NCI-H1417 (cell line): ENCODE measurements around the gene DPH6.
"Not testable (repeated sequence)": the region's sequence is repeated elsewhere in the genome, so short reads cannot be mapped to it uniquely, and the experiment has no call there.

Experiments
- DNase-seq, 3 experiments: peaks; one replicate each; lab custom pipeline; 2025; lab: John Stamatoyannopoulos, UW

DPH6 gene

DNA sequence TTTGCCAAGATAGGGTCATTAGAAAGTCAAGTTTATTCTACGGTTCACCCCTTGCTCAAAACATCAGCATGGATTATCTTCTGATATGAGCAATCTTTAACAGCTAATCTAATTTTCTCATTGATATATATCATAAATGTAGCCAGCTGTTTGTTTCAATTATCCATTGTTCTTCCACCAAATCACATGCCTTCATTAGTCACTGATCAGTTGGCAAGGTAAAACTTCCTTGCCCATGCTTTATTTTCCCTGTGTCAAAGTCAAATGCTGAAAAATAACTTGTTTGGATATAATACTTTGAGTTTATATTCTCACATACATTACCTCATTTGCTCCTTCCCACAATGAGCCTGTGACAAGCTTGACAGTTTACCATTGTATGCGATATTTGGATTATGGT lies 60.6 kb downstream of the DPH6 start:
- DNase-seq = no peak

DNA sequence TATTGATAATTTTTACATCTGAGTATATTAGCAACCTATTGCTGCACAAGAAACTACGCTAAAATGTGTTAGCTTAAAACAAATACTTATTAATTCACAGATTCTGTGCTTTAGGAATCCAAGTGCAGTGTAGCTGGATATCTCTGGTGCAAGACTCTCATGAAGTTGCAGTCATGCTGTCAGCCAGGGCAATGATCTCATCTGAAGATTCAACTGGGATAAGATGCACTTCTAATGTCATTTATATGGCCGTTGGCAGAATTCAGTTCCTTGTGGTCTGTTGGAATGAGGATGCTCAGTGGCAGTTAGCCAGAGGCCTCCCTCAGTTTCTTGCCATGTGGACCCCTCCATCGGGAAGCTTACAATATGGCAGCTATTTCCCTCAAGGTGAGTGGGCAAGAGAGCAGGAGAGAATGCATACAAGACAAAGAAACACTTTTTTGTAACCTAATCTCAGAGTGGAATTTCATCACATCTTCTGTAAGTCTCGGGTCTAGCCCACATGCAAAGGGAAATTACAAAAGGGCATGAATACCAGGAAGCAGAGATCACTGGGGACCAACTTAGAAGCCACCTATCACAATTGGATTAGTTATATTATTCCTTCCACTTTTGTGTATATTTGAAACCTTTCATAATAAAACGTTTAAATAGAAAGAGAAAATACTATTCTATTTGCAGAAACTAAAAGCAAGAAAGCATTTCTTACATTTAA lies 61.6 kb downstream of the DPH6 start:
- no peak for DNase-seq

DNA sequence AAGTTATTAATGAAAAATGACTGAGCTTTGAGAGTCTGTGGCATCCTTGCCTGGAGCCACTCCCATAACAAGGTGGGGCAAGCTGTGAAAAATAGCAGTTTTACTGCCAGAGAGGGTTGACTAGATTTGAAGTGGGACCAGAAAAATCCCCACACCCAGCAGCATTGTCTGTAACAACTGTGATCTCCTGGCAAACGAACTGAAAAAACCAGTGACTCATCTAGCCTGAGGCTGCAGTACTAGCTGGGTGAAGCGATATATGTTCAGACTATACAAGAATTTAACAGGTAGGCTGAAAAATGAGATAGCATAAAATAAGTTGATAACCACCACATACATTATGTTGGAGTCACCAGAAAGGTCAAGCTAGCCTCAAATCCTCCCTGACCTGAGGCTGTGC lies 64.0 kb downstream of the DPH6 start:
- DNase-seq = peak in 1 of 3 experiments; percentile 26

DNA sequence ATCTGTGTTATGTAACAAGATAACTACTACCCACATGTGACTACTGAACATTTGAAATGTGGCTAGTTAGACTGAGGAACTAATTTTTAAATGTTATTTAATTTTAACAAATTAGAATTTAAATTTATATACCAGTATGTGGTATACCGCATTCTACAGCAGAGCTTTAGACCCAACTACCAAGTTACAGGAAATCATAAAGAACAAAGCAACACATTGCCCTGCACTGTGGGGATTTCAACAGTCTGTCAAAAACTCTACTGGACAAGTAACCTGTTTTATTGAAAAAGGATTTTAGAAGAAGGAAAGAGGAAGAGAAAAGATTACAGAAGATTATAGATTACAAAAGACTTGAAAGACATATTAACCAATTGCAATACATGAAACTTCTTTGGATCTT lies 64.9 kb downstream of the DPH6 start:
- DNase-seq = no peak

DNA sequence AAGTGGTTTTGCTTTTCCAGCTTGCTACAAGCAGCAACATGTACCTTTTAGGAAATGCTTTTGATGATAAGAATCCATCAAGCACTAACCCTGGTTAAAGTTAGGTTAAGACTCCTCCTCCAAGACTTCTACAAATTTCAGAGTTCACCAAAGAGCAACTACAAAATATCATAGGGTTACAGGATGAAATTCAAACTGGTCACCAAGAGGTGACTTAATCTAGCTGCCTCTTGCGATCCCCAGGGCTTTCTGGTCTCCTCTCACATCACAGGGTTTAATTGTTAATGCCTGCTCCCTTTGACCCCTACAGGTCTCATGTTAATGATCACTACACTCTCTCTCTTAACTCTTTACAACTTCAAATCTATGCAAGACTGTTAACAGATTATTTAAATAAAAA lies 66.5 kb downstream of the DPH6 start:
- no peak for DNase-seq

DNA sequence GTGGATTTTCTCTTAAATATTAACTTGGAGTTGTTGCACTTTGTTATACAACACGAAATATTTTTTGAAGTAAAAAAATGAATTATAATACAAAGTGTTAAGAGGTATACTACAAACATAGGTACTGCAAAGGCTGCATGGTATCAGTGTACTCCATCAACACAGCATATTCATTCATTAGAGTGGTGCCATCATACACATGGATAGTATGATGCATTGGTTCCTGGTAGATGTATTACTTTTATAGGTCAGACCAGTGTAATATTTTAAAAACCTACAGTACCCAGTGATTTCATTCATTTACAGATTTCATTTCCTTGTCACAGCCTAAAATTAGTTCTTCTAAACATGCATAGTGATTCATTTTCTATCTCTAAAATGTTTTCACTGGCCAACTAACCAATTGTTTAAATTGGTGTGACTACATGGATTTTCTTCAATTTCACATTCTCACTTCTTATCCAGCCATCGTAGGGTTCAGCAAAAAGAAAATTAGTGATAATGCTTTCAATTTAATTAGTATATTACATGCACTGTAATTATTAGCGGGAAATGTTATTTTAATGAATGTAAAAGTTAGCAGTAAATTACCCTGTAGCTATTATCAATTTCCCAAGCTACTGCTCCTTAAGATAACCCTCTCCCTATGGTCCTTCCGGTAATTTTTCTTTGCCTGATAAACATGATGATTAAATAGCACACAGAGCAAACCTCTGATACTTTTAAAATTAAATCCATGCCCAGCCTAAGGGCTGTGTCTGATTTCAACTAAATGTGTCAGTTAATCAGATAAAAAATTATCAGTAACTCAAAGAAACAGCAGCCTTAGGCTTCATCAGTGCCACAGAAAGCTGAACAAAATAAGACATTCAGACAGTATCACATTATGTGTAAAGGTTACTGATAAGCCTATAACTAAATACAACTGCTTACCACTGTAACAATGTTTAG lies 68.4 kb downstream of the DPH6 start:
- peak in 1 of 3 experiments; percentile 33 for DNase-seq

DNA sequence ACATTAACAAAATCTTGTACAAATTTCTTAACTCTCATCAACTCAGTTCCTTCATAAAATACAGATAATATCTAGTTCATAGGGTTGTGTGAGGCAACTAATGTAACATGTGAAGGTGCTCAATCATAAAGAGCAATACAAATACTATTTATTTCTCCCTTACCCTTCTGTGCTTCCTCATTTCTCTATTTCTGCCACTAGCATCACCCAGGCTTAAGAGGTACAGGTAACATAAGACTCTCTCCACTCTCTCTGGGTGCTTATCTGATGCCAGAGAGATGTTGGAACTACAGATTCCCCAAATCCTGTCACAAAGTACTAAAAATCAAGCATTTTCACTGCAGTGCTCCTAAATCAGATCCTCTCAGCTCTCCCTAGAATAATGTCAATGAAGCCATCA lies 74.9 kb downstream of the DPH6 start:
- DNase-seq = no peak

DNA sequence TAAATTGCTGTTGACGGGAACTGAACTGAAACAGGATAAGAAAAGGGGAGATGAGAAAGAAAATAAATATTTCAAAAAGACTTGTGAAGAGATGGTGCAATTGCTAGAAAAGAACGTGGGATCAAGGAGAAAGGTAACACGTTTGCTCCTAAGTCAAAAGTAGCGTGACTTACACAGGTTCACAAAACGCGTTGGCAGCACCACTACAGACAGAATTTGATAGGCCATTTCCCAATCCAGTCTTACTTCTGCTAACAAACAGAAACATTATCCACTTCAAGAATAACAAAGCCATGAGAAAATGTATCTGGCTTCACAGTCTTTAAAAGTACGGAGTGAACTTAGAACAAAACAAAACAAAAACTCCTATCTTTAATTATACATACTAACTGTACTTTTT lies 75.5 kb downstream of the DPH6 start:
- no peak for DNase-seq

DNA sequence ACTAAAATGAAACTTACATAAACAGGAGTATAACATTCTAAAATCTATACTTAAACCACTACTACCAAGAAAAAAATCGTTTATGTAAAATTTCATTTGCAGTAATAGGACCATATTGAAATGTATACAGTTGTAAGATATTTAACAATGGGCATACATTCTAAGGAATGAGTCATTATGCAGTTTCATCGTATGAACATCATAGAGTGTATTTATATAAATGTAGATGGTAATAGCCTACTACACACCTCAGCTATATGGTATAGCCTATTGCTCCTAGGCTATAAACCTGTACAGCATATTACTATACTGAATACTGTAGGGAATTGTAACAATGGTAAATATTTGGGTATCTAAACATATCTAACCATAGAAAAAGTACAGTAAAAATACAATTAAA lies 79.5 kb downstream of the DPH6 start:
- DNase-seq = no peak

DNA sequence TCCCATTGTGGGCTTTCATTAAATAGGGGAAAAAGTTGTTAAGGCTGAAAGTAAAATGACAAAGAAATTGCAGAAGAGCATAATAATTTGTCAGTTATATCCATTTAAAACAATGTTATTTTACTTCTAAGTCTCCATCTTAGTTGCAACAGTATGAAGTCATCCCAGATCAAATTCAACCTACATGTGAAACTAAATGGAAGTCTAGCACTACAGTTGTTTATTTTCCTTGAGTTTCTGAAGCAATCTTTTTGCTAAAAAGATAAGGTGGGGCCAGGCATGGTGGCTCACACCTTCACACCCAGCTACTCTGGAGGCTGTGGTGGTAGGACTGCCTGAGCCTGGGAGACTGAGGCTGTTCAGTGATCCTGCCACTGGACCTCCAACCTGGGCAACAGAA lies 80.2 kb downstream of the DPH6 start:
- no peak for DNase-seq

DNA sequence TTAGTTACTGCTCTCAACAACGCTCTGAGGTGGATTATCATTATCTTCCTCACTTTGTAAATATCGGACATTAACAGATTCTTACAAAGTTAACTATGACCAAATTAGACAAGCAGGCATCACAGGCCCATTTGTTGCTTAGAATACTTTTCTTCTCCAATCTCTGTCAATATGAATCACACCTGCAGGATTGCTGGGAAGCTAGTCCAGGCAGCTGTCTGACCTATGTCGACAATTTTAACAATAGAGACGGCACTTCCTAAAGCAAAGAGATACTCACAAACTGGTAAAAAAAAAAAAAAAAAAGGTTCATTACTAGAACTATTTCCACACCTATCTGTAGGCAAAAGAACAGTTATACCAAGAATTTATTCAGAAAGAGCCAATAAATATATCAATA lies 85.3 kb downstream of the DPH6 start:
- no peak for DNase-seq

DNA sequence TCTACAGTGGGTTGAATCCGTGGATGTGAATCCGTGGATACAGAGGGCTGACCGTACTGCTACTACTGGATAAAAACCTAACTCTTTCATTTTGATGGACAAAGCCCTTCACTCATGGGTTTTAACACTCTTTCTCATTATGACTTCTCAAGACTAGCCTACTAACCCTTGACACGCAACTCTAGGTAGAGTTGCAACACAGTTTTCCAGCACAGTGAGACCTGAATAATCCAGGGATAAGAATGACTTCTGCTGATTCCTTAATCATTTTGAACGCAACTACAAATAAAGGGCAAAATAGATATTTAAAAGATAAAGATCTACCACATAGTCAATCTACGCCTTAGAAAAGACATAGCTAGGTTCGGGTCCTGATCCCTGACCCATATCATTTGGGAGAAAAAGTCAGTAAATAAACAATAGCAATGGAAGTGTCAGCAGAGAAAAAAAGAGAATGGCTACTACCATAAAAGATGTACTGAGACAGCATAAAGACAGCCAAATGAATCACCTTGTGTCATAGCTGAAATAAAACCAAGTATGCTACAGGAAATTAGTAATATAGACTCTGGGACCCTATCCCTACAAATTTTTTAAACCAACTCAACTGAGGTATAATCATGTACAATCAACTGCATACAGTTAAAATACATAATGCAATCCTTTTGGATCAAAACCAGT lies 87.6 kb downstream of the DPH6 start:
- no peak for DNase-seq

DNA sequence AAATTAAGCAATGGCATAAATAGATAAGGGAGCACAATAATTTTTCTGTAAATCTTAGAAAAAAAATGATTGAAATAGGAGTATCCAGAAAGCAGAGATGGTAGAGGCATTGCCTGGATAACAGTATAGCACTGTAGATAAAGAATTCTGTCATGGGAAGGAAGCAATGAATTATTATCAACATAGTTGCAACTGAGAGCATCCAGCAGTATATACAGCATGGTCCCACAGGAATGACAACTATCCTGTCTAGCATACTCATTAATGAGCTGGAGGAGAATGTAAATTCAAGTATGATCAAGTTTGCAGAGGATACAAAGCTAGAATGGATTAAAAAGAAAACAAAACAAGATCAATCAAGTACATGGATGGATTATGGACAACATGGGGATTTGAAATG lies 90.8 kb downstream of the DPH6 start:
- no peak for DNase-seq

DNA sequence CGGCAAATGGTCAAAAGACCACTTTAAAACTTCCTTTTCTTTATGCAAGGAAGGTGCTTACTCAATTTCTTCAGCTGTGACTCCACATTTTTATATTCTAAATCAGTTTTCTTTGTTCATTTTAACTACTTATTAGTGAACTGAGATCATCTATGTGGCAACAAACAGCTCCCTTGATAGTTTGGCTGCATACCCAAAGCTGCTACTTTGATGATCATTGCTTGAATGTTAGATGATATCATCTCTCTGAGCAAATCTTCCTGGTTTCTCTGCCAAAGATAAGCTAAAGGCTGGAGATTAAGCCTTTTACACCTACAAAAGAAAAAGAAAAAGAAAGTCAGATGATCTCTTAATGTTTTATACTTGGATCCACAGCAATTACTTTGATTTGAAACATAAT lies 95.5 kb downstream of the DPH6 start:
- DNase-seq = no peak

DNA sequence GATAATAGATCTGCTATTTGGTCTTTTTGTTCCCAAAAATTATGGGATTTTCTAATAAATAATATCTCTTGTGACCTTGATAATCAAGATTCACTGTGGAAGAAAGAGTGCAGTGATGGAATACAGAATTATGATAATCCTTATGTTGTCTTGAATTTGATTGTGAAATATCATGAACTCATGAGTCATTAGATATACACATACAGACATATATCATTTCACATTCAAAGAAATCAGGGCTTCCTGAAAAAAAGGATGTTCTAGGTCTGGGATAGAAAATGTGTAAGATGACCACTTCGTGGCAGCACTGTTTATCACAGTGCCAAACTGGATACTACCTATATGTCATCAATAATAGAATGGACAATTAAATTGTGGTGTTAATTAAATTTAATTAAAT lies 97.7 kb downstream of the DPH6 start:
- no peak for DNase-seq

DNA sequence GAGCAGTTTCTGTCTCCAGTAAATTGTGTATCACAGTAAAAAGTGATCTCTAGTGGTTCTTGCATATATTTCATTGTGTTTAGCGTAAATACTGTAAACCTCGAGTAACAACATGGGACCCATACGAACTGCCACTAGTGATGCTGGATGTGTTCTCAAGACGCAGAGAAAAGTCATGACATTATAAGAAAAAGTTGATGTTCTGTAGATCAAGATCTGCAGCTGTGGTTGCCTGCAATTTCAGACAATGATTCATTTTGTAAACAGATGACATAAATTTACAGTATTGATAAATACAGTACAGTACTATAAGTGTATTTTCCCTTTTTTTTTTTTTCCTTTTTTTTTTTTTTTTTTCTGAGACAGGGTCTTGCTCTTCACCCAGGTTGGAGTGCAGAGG lies 100.1 kb downstream of the DPH6 start:
- no peak for DNase-seq

DNA sequence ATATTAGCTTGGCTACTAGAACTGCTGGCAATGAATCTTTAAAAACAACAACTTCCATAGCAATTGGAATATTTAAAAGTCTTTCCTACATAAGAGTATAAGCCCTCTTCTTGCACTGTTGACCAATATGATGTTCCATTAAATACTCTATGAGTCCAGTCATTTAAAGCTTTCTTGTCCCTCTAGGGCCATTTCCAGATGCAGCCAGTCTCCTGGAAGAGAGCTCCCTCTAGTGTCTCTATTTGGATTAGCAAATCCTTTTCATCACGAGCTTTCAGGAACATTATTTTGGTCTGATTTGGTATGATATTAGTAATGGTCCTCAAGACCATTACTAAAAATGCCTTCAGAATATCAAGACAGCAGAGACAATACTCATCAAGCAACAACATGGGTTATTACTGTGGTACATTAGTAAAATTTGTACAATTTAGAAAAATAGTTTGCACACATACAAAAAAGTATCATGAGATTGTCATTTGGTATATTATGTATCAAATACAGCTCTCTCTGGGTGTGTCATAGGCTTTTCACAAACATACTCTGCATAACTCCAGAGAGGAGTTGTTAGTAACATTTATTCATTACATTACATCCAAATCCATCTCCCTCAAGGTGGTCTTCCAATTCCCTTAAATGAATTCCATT lies 101.3 kb downstream of the DPH6 start:
- peak; percentile 16 to 79 (median 22) for DNase-seq

DNA sequence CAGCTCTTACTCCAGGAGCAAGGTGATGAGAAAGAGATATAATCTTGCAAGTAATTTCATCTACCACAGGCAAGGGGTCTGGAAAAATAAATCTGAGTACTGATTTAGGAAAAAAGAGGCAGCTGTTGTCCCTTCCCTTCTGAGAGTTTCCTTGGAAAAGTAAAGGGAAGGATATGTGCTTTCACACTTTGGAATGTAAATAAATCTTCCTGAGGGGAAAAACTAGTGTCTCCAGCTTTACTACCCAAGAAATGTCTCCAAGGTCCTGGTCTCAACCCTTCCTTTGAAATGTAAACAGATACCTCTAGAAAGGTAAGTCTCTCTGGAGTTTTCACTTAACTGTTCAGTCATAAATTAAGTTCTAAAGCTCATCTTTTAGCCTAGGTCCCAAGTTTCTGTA lies 102.6 kb downstream of the DPH6 start:
- DNase-seq = no peak

DNA sequence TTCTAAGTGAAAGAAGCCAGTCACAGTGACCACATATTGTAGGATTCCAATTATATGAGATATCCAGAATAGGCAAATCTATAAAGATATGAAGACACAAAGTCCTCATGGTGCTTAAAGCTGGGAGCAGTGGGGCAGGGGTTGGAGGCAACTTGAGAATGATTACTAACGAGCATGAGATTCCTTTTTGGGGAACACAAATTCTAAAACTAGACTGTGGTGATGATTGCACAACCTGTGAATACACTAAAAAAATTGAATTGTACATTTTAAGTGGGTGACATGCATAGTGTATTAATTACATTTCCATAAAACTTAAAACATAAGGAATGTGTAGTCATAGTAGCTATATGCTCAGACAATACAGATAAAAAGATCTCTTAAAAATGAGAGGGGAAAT lies 103.2 kb downstream of the DPH6 start:
- DNase-seq = no peak

DNA sequence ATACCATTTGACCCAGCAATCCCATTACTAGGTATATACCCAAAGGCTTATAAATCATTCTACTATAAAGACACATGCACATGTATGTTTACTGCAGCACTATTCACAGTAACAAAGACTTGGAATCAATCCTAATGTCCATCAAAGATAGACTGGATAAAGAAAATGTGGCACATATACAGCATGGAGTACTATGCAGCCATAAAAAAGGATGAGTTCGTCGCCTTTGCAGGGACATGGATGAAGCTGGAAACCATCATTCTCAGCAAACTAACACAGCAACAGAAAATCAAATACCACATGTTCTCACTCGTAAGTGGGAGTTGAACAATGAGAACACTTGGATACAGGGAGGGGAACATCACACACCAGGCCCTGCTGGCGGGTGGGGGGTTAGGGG lies 104.7 kb downstream of the DPH6 start:
- DNase-seq = not testable (repeated sequence)

DNA sequence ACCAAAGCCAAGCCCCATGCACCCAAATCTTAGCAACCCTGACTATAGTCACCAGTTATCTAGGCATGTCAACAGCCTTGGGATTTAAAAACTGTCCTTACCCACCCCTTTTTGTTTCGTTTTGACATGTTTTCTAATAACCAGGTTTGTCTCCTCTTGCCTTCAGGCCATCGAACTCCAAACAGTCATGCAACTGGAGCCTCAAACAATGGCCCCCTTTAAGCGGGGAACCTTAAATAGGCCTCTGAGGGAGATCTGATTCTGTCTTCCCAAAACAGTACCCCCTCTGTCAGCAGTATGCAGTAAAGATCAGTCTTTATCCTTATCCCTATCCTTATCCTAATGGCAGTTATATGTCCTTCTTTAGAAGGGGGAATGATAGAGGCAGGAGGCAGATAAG lies 105.7 kb downstream of the DPH6 start:
- no peak for DNase-seq

DNA sequence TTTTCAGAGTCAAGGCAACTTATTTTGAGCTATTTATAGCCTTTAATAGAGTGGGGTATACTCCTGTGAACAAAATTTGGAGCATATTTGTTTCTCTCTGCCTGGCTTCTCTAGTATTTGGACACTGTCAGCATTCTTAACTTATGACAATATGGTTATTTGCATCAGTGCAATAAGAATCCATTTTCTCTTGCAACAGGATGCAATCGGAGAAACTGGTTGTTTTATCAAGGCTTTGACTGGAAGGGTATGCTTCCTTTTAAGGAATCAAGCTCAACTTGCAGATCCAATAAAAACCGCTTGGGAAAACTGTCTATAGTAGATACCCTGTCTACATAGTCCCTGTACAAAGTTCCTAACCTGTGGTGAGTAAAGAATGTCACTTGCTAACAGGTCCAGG lies 106.7 kb downstream of the DPH6 start:
- DNase-seq = no peak
